SH-SY5Y (cell line): ENCODE results near the gene GBP2.

ENCODE experiments used
- GATA2 ChIP-seq: IDR thresholded peaks from 2 replicates; pipeline ENCODE4 v1.6.1; 2011; ENCODE audit warnings: mild to moderate bottlenecking, low read depth, low read length
- GATA3 ChIP-seq: IDR thresholded peaks from 2 replicates; pipeline ENCODE4 v1.6.1; 2011; ENCODE audit warnings: low read depth, mild to moderate bottlenecking, low read length, moderate library complexity

DNA sequence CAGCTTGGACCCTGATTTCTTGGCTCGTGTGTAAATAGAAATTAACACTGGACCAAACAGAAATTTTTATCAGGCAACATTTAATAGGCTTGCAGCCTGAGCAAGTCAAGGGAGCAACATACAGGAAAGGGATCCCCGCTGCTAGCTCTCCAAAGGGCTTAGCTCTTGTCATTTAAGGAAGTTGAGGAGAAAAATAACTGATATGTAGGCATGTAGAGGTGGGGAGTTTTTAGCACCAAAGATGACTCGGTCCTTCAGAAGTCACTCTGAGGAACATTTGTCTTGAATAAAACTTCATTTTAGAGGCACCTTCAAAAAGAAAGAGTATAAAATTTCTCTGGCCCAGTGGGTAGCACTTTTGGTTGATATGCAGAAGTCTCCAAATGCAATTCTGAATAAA, 27.1 kb downstream of the GBP2 start:
- TF ChIP-seq GATA2: no peak
- TF ChIP-seq GATA3: no peak
